Measurements from ENCODE around the gene PANK2. TPM values are rescaled to one million over a fixed set of nuclear protein-coding genes. Genes with fewer than 3 reads are reported as not detected.
"Not testable (repeated sequence)": the region's sequence is repeated elsewhere in the genome, so short reads cannot be mapped to it uniquely, and the experiment has no call there.

PANK2 gene
- total RNA-seq, 1 donor from 2014 or later, result 39.7 TPM

GRCh38 chr20:3898639-3899038, 9.5 kb downstream of the PANK2 start:
- peaks cover 6 to 27% (median 19%) of the 10 kb centered on the region in 3 donors for H3K4me1 ChIP-seq (ENCODE audit: control insufficient read depth in 3 of 3, insufficient read depth in 3 of 3, low read length in 3 of 3)

GRCh38 chr20:3900187-3900604, 11.0 kb downstream of the PANK2 start:
- no peak overlapping the region for H3K27ac ChIP-seq (ENCODE audit: low read depth, low read length)
- H3K27me3 ChIP-seq (ENCODE audit: control insufficient read depth in 3 of 3, insufficient read depth in 3 of 3, low read length in 3 of 3), result no peaks in the 10 kb centered on the region
- no peaks in the 10 kb centered on the region for H3K36me3 ChIP-seq (ENCODE audit: control insufficient read depth in 3 of 3, insufficient read depth in 3 of 3, low read length in 3 of 3)
- H3K4me1 ChIP-seq (ENCODE audit: control insufficient read depth in 3 of 3, insufficient read depth in 3 of 3, low read length in 3 of 3), result peaks cover 10 to 24% (median 18%) of the 10 kb centered on the region in 3 donors
- H3K9ac ChIP-seq (ENCODE audit: low read depth in 1 of 3, low read length in 3 of 3), result no peak overlapping the region
- no peaks in the 10 kb centered on the region for H3K9me3 ChIP-seq (ENCODE audit: control insufficient read depth in 3 of 3, low read length in 3 of 3)
- H3K4me3 ChIP-seq (ENCODE audit: low read length in 3 of 3), result no peak overlapping the region

More at GRCh38 chr20:3898639-3899038, 9.5 kb downstream of the PANK2 start:
- no peak overlapping the region for H3K4me3 ChIP-seq (ENCODE audit: low read length in 3 of 3)
- no peaks in the 10 kb centered on the region for H3K27me3 ChIP-seq (ENCODE audit: control insufficient read depth in 3 of 3, insufficient read depth in 3 of 3, low read length in 3 of 3)
- no peaks in the 10 kb centered on the region for H3K9me3 ChIP-seq (ENCODE audit: control insufficient read depth in 3 of 3, low read length in 3 of 3)
- H3K9ac ChIP-seq (ENCODE audit: low read depth in 1 of 3, low read length in 3 of 3), result no peak overlapping the region
- no peak overlapping the region for H3K27ac ChIP-seq (ENCODE audit: low read depth, low read length)
- no peaks in the 10 kb centered on the region for H3K36me3 ChIP-seq (ENCODE audit: control insufficient read depth in 3 of 3, insufficient read depth in 3 of 3, low read length in 3 of 3)

GRCh38 chr20:3901028-3901705, 12.0 kb downstream of the PANK2 start:
- Histone ChIP-seq H3K4me3 (ENCODE audit: low read length in 3 of 3) (peak overlapping the region in 1 of 3 donors; percentile 30), H3K4me1 (ENCODE audit: control insufficient read depth in 3 of 3, insufficient read depth in 3 of 3, low read length in 3 of 3) (peaks cover 10 to 24% (median 17%) of the 10 kb centered on the region in 3 donors), H3K36me3 (ENCODE audit: control insufficient read depth in 3 of 3, insufficient read depth in 3 of 3, low read length in 3 of 3) (no peaks in the 10 kb centered on the region), H3K27ac (ENCODE audit: low read depth, low read length) (peak overlapping the region; percentile 36), H3K9me3 (ENCODE audit: control insufficient read depth in 3 of 3, low read length in 3 of 3) (no peaks in the 10 kb centered on the region), H3K27me3 (ENCODE audit: control insufficient read depth in 3 of 3, insufficient read depth in 3 of 3, low read length in 3 of 3) (no peaks in the 10 kb centered on the region), H3K9ac (ENCODE audit: low read depth in 1 of 3, low read length in 3 of 3) (peak overlapping the region in 1 of 3 donors; percentile 32)

- no peaks in the 10 kb centered on the region for H3K36me3 ChIP-seq (ENCODE audit: control insufficient read depth in 3 of 3, insufficient read depth in 3 of 3, low read length in 3 of 3)
- peak overlapping the region; percentile 36 for H3K27ac ChIP-seq (ENCODE audit: low read depth, low read length)
- no peaks in the 10 kb centered on the region for H3K27me3 ChIP-seq (ENCODE audit: control insufficient read depth in 3 of 3, insufficient read depth in 3 of 3, low read length in 3 of 3)
- H3K9ac ChIP-seq (ENCODE audit: low read depth in 1 of 3, low read length in 3 of 3), result peak overlapping the region in 1 of 3 donors; percentile 32
- peak overlapping the region in 1 of 3 donors; percentile 30 for H3K4me3 ChIP-seq (ENCODE audit: low read length in 3 of 3)
- no peaks in the 10 kb centered on the region for H3K9me3 ChIP-seq (ENCODE audit: control insufficient read depth in 3 of 3, low read length in 3 of 3)
- peaks cover 8 to 17% (median 11%) of the 10 kb centered on the region in 3 donors for H3K4me1 ChIP-seq (ENCODE audit: control insufficient read depth in 3 of 3, insufficient read depth in 3 of 3, low read length in 3 of 3)
Measured at GRCh38 chr20:3901706-3902440, 12.7 kb downstream of the PANK2 start.

- Histone ChIP-seq H3K36me3 (ENCODE audit: control insufficient read depth in 3 of 3, insufficient read depth in 3 of 3, low read length in 3 of 3) (no peaks in the 10 kb centered on the region), H3K9ac (ENCODE audit: low read depth in 1 of 3, low read length in 3 of 3) (no peak overlapping the region), H3K4me1 (ENCODE audit: control insufficient read depth in 3 of 3, insufficient read depth in 3 of 3, low read length in 3 of 3) (peaks cover 7 to 13% (median 7%) of the 10 kb centered on the region in 3 donors), H3K27ac (ENCODE audit: low read depth, low read length) (no peak overlapping the region), H3K4me3 (ENCODE audit: low read length in 3 of 3) (no peak overlapping the region), H3K9me3 (ENCODE audit: control insufficient read depth in 3 of 3, low read length in 3 of 3) (no peaks in the 10 kb centered on the region), H3K27me3 (ENCODE audit: control insufficient read depth in 3 of 3, insufficient read depth in 3 of 3, low read length in 3 of 3) (no peaks in the 10 kb centered on the region)
Measured at GRCh38 chr20:3902446-3902845, 13.3 kb downstream of the PANK2 start.

GRCh38 chr20:3904224-3904623, 15.0 kb downstream of the PANK2 start:
- H3K9ac ChIP-seq (ENCODE audit: low read depth in 1 of 3, low read length in 3 of 3), result no peak overlapping the region
- H3K27ac ChIP-seq (ENCODE audit: low read depth, low read length), result no peak overlapping the region
- H3K27me3 ChIP-seq (ENCODE audit: control insufficient read depth in 3 of 3, insufficient read depth in 3 of 3, low read length in 3 of 3), result no peaks in the 10 kb centered on the region
- H3K36me3 ChIP-seq (ENCODE audit: control insufficient read depth in 3 of 3, insufficient read depth in 3 of 3, low read length in 3 of 3), result peaks cover 5 to 10% (median 9%) of the 10 kb centered on the region in 3 donors
- H3K4me3 ChIP-seq (ENCODE audit: low read length in 3 of 3), result no peak overlapping the region
- H3K4me1 ChIP-seq (ENCODE audit: control insufficient read depth in 3 of 3, insufficient read depth in 3 of 3, low read length in 3 of 3), result peaks cover 4 to 10% (median 7%) of the 10 kb centered on the region in 3 donors
- no peaks in the 10 kb centered on the region for H3K9me3 ChIP-seq (ENCODE audit: control insufficient read depth in 3 of 3, low read length in 3 of 3)

- H3K9me3 ChIP-seq (ENCODE audit: control insufficient read depth in 3 of 3, low read length in 3 of 3), result no peaks in the 10 kb centered on the region
- H3K9ac ChIP-seq (ENCODE audit: low read depth in 1 of 3, low read length in 3 of 3), result no peak overlapping the region
- peaks cover 7 to 12% (median 10%) of the 10 kb centered on the region in 3 donors for H3K36me3 ChIP-seq (ENCODE audit: control insufficient read depth in 3 of 3, insufficient read depth in 3 of 3, low read length in 3 of 3)
- no peaks in the 10 kb centered on the region for H3K27me3 ChIP-seq (ENCODE audit: control insufficient read depth in 3 of 3, insufficient read depth in 3 of 3, low read length in 3 of 3)
- no peak overlapping the region for H3K4me3 ChIP-seq (ENCODE audit: low read length in 3 of 3)
- no peak overlapping the region for H3K27ac ChIP-seq (ENCODE audit: low read depth, low read length)
- H3K4me1 ChIP-seq (ENCODE audit: control insufficient read depth in 3 of 3, insufficient read depth in 3 of 3, low read length in 3 of 3), result peaks cover 4 to 9% (median 7%) of the 10 kb centered on the region in 3 donors
Measured at GRCh38 chr20:3904857-3905256, 15.7 kb downstream of the PANK2 start.

- not testable (repeated sequence) for H3K27ac ChIP-seq (ENCODE audit: low read depth, low read length); H3K4me1 ChIP-seq (ENCODE audit: control insufficient read depth in 3 of 3, insufficient read depth in 3 of 3, low read length in 3 of 3); H3K4me3 ChIP-seq (ENCODE audit: low read length in 3 of 3); H3K9me3 ChIP-seq (ENCODE audit: control insufficient read depth in 3 of 3, low read length in 3 of 3); H3K9ac ChIP-seq (ENCODE audit: low read depth in 1 of 3, low read length in 3 of 3); H3K27me3 ChIP-seq (ENCODE audit: control insufficient read depth in 3 of 3, insufficient read depth in 3 of 3, low read length in 3 of 3)
- peaks cover 11 to 29% (median 25%) of the 10 kb centered on the region in 3 donors for H3K36me3 ChIP-seq (ENCODE audit: control insufficient read depth in 3 of 3, insufficient read depth in 3 of 3, low read length in 3 of 3)
Measured at GRCh38 chr20:3906744-3907721, 17.8 kb downstream of the PANK2 start.

GRCh38 chr20:3908667-3909066, 19.5 kb downstream of the PANK2 start:
- Histone ChIP-seq H3K4me3 (ENCODE audit: low read length in 3 of 3) (no peak overlapping the region), H3K27ac (ENCODE audit: low read depth, low read length) (no peak overlapping the region), H3K9ac (ENCODE audit: low read depth in 1 of 3, low read length in 3 of 3) (no peak overlapping the region), H3K36me3 (ENCODE audit: control insufficient read depth in 3 of 3, insufficient read depth in 3 of 3, low read length in 3 of 3) (peaks cover 13 to 36% (median 31%) of the 10 kb centered on the region in 3 donors), H3K9me3 (ENCODE audit: control insufficient read depth in 3 of 3, low read length in 3 of 3) (no peaks in the 10 kb centered on the region), H3K27me3 (ENCODE audit: control insufficient read depth in 3 of 3, insufficient read depth in 3 of 3, low read length in 3 of 3) (no peaks in the 10 kb centered on the region), H3K4me1 (ENCODE audit: control insufficient read depth in 3 of 3, insufficient read depth in 3 of 3, low read length in 3 of 3) (peaks cover 0 to 4% (median 4%) of the 10 kb centered on the region in 3 donors)
